HG03565 (cell line): ENCODE measurements around the gene KRTAP26-1.

ENCODE experiments used
- ATAC-seq: cut with Tn5 transposase; IDR thresholded peaks from one replicate; pipeline ENCODE4 v1.9.1; 2021; ENCODE audit warnings: mild to moderate bottlenecking, moderate library complexity; ENCODE audit not compliant: unreplicated experiment

Gene KRTAP26-1, protein sequence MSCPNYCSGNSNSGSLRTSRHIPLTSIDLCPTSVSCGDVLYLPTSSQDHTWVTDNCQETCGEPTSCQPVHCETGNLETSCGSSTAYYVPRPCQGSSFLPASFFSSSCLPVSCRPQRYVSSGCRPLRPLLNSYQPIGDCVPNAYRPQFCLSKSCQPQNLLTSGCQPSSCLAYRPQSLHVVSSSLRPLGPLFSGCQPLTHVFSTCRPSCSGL

DNA sequence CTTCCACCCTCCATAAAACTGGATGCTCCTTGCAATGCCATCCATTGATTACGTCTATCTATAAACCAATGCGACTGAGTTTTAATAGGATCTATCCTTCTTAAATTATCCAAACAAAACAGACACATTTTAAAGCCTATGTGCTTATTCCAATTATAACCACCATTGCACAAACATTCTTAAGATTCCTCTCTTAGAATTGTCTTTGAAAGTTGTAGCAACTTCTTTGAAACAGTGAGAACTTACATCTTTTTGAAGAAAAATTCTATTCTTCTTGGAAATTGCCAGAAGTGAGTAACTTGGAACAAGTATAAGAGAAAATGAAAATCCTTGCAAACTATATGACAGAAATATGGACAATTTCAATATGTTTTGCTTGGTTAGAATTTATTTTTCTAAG lies at the start of gene KRTAP26-1:
Gene KRTAP26-1, minus strand, starts transcription at position 101 of the 400 bp plus-strand sequence. CDS start 280 bp downstream, outside the sequence.
- ATAC-seq, result no peak

DNA sequence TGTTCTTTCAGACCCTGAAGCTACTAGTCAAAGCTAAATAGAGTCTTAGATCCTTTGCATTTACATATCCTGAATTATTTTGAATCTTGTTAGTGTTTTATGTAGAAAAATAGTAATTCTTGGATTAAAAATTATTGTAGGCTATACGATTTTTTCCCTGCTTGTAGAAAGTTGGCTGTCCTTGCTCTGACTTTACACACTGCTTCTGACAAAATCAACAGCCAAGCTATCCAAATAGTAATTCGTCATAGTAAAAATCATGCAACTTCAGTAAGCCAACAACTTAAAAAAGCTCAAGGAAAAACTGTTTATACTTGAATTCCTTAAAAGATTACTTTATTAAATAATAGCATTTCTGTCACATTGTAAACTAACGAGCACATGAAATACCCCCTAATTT lies 35.8 kb upstream of the KRTAP26-1 start:
- no peak for ATAC-seq

DNA sequence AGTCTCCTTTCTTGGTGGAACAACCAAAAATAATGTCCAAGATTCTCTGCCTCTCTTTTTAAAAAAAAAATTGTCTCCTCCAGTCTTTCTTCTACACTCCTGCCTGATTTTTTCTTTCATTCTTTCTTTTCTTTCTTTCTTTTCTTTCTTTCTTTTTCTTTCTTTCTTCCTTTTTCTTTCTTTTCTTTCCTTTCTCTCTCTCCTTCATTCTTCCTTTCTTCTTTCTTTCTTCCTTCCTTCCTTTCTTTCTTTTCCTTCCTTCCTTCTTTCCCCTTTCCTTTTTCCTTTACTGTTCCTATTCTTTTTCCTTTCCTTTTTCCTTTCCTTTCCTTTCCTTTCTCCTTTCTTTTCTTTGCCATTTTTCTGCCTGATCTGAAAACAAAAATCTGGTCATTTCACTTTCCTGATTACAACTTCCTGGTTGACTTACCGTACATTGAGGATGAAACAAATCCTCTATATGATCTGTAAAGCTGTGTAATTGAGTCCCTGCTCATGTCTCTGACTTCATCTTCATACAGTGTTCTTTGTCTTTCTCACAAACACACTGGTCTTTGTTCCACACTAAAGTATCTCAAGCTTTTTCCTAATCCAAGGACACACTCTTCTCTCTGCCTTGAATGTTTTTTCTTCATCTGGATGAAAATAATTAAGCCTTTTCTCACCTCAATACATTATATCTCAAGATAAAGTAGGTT lies 34.3 kb upstream of the KRTAP26-1 start:
- no peak for ATAC-seq

DNA sequence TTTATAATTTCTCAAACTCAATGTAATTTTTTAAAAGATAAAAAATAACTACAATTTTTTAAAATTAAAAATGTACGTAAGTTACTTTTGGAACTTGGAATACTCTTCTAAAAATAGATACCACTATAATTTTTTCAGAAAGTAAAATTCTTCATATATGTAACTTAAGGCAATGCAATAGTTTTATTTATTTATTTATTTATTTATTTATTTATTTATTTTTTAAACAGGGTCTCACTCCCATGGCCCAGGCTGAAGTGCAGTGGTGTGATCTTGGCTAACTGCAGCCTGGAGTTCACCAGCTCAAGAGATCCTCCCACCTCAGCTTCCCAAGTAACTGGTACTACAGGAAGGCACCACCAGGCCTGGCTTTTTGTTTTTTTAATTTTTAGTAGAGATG lies 31.4 kb upstream of the KRTAP26-1 start:
- ATAC-seq, result no peak

DNA sequence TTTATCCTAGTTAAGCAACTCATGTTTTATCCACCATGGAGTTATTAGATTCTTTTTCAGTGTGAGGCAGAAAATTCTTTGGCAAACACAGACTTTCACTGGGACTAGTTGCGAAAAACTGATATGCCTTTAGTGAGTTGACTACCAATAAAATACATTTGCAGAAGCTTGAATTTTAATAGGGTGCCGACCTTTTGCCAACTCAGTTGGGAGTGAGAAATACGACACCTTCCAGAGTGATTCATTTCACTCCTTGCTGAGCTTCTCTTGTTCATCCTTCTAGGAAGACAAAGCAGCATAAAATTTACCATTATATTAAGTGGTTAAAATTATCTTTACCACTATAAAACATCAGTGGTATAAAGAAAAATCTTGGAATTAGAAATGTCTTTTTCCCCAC lies 29.5 kb upstream of the KRTAP26-1 start:
- ATAC-seq, result no peak

DNA sequence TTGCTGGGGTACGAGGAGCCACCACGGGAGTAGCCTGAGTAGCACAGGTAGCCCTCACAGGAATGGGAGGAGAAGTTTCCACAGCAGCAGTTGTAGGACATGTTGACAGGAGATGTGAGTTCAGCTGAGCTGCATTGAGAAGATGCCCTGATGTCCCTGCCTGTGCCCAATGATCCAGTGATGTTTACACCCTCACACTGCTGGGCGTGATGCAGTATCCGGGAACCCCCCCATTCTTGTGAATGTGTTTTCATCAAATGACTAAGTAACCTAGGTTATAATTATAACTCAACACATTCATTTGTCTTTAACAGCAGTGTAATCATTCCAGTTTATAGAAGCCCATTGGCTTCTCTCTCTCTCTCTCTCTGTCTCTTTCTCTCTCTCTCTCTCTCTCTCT lies 28.4 kb upstream of the KRTAP26-1 start, which contains the start of gene KRTAP23-1:
Gene KRTAP23-1, minus strand, starts transcription at position 101 of the 400 bp plus-strand sequence. Its CDS starts 0 bp downstream, at position 101.
- ATAC-seq, result no peak

DNA sequence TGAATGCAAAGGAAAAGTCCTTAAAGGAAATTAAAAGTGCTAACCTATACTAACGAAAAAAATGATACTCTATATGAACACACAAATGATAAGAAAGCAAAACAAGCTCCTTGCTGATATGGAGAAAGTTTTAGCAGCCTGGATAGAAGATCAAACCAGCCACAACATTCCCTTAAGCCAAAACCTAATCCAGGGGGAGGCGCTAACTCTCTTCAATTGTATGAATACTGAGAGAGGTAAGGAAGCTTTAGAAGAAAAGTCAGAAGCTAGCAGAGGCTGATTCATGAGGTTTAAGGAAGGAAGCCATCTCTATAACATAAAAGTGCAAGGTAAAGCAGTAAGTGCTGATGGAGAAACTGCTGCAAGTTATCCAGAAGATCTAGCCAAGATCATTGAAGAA lies 24.9 kb upstream of the KRTAP26-1 start:
- ATAC-seq, result no peak

DNA sequence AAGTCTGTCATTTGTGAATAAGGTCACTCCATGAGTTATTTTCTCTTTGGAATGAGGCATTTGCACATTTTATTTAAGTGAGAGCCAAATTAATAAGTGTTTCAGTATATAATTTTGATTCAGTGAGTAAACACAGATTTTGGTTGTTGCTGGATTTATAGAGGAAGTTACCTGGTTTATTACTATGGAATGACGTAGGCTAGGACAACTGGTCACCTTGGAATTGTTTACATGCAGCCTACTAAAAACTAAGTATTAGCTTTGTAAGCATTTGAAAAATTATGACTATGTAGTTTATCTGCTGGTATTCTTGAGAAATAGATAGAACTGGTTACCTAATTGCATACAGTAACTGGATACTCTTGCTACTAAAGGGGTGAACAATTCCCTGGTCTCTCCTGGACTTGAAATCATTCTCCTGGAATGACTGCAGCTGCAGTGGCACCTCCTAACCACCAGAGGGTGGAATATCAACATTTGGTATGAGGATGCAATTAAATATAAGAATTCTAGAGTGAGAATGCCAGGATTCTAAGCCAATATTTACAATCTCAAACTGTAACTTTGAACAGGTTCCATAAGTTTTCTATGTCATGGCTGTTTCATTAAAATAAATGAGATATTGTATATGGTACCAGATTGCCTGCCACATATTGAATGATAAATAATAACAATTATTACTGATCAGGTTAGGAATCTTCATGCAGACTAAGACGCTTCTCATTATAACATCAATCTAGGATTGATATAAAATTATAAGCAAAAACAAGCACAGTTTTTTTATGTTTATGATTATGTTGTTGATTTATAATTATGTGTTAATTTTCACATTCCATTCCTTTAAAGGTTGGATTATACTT lies 20.8 kb upstream of the KRTAP26-1 start:
- no peak for ATAC-seq

DNA sequence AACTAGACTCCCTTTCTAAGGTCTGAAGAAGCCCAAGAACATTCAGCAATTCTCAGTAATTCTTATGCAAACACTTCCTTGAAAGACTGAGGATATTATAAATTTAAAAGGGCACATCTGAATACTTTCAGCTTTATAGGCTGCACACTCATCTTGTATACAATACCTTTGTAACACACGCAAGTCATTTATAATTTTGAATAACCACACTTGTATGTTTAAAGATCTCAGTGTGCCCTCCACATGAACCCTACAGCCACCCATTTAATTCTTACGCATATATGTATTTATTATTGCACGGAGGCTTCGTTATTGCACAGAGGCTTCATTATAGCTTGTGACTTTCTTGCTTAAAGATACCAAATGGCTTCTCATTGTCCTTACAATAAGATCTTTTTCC lies 18.6 kb upstream of the KRTAP26-1 start:
- ATAC-seq, result no peak

DNA sequence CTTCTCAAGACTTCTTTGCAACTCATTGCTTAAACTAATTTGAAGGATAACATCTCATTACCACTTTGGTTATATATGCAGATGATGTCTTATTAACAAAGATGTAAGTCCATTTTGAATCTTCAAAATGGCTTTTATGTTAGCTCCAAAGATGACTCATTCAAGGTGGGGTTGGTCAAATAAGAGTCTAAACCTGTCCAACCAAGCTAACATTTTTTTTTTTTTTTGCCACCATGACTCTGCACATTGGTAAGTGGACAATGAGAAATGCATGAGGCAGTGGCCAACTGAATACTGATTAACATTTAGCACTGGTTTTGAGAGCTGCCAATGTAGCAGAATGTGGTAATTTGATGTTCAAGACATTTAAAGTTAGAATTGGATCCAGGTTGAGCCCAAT lies 17.7 kb upstream of the KRTAP26-1 start:
- no peak for ATAC-seq

DNA sequence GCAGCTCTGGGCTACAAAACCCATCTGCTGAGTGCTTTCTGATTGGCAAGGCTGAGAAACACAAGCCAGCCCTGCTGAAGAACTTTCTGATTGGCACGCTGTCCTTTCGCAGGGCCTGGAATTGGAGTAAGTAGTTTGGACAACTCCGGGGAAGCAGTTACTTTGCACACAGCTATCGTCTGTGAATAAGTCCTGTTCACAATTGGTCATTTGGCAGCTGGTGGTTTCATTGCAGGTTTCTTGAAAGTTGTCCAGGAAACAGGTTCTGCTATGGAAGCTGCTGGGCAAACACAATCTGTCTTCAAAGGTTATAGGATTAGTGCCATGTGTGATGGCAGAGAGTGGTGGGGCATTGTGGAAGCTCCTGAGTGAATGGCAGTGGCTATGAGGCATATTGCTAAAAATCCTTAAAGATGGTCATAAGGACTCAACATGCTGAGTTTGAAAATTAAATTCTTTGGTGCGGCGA lies 17.2 kb upstream of the KRTAP26-1 start, which contains the start of gene KRTAP27-1:
Gene KRTAP27-1, minus strand, starts transcription at position 419 of the 469 bp plus-strand sequence. Its CDS starts 26 bp downstream, at position 393.
- ATAC-seq, result no peak

DNA sequence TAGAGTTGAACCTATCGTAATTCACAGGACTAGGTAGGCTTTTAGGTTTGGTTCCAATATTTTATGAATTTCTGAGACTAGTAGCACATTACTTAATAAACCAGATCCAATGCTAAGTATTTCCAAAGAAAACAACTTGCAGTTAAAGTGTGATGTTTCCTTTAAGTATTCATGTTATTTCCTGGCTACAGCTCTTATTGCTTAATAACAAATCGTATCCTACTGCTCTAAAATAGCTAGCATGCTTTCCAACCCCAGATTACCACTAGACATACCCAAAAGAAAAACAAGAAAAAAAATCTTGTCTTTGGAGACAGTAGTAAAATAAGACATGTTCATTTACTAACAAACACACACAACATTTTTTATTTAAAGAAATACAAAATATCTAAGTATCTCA lies 16.5 kb upstream of the KRTAP26-1 start:
- ATAC-seq, result no peak

DNA sequence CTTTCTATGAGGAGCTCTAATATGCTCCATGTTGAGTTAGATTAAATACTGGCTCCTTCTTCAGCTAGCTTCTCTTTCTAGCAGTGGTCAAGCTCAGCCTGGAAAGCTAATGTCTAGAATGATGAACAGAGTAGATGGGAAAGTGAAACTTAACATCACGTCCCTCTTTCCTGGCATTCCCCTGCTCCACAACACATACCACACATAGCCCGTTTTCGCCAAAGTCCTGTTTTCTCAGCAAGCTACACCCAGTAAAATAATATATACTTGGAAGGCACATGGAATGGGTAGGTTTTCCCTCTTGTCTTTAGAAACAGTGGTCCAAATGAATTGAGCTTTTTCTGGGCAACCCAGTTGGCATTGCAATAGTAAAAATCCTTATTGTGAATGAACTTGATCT lies 13.6 kb upstream of the KRTAP26-1 start:
- ATAC-seq, result no peak

DNA sequence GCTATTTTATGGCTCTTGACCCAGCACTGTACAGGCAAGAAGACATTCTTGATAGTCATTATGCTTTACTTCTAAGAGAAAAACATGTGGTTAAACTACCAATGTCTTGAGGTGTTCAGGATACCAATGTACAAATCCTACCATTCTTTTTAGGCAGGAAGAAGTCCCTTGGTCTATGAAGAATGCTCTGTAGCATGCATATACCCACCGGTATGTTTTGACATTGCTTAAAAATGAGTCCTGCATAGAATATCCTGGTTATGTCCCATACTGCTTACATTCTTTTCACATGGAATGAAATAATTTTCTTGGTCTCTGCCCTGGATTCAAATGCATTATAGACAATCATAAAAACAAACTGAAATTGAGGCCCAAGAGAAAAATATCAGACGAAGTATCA lies 12.6 kb upstream of the KRTAP26-1 start:
- ATAC-seq, result no peak

DNA sequence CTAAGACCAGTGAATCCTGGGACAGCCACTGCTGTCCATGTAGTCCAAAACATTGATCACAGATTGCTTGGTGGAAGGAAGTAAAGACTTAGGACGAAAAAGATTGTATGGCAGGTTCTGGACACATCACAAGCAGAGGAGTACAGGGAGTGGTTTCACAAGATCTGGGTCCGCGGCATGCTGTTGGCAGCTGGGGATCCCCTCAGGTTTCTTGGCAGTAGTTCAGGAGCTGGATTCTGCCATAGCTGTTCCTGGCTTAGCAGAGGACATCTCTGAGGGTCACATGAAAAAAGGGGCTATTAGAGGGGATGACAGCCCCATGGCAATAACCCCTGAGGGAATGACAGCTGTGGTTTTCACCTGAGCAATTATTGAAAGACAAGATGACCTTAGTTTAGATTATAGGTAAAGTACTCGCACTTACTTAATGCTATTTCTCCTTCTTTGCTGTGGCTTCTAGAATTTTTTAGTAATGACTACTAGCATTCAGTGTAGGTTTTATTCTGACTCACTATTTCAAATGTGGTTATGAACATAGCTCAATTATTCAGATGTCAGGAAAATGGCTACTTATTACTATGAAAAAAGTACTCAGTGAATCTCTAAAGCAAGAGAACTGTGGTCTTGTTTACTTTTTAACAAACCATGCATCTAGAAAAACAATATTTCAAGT lies 9.2 kb upstream of the KRTAP26-1 start:
- ATAC-seq, result no peak

DNA sequence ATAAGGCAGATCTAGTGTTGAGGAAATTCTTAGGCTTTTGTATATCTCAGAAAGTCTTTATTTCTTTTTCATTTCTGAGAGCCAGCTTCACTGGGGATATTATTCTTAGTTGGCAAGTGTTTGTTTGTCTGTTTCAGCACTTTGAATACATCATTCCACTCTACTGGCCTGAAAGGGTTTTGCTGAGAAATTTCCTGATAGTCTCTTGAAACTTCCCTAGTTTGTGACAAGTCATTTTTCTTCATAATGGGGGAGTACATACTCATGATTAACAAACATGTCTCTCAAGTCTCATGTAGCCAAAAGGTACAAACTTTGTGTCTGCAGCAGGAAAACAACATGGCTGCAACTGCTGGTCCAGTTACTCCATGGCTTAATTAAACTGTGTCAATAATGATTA lies 6.3 kb upstream of the KRTAP26-1 start:
- no peak for ATAC-seq

DNA sequence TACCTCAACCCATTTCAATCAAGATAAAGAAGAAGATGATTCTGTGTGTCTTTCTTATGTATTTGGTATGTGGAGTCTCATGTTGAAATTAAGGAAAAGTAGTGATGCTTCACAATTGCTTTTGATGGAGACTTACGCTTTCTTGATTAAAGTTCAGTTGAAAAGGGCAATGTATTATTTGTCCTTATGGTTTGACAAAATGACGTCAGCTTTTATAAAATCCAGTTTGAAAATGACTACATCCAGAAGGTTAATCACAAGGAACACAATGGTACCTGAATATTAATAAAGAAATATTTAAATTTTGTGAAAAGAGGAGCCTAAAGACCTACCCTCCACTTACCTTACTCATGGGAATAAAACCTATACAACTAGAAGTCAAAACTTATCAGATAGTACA lies 4.4 kb downstream of the KRTAP26-1 start:
- ATAC-seq, result no peak

DNA sequence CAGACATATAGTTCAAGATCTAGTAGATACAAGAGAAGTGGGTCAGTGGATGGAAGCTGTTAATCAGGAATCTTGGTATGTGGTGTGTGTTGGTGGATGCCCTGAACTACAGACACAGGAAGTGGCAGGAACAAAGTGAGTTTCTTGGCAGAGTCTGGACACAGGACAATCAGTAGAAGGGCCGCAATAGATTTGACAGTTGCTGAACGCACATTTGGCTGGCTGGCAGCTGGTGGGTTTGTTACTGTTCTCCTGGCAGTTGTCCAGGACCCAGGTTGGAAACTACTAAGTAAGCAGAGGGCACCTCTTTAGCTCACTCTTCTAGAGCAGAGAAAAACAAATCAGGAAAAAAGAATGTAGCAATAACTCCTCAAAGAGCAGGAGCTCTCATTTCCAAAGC lies 13.2 kb downstream of the KRTAP26-1 start:
- ATAC-seq, result no peak

DNA sequence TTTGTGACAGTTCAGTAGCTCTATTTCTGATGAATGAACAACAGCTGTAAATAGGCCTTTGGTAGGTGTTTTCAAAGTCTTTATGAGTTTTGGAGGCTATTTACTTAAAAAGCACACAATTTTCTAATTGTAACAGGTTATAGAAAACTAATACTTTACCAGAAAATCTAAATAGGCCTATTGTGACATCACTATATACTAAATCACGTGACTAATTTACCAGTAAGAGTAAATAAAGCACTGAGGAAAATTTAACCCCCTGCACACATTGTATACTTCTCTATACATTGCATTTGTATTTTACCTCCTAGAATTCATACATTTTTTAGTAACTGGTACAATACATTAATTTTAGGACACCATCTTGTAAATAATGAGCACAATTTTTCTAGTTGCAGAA lies 15.0 kb downstream of the KRTAP26-1 start:
- no peak for ATAC-seq

DNA sequence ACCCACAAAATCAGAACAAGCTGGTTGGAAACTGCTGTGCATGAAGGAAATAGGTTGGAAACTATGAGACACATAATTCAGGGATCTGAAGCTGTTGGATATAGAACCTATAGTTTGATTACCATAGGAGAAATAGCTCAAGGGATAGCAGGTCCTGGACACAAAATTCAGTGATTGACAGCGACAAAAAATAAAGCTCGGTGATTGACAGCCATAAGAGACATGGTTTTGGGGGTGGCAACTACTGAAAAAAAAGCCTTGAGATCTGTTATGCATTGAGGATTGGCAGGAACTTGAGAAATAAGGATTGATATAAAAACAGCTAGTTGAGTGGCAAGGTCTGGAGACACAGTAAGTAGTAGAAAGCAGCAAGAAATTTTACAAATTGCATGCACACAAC lies 30.9 kb downstream of the KRTAP26-1 start, which contains the start of gene KRTAP25-1:
Gene KRTAP25-1, minus strand, starts transcription at position 300 of the 400 bp plus-strand sequence. Its CDS starts 24 bp downstream, at position 276.
- ATAC-seq, result no peak

DNA sequence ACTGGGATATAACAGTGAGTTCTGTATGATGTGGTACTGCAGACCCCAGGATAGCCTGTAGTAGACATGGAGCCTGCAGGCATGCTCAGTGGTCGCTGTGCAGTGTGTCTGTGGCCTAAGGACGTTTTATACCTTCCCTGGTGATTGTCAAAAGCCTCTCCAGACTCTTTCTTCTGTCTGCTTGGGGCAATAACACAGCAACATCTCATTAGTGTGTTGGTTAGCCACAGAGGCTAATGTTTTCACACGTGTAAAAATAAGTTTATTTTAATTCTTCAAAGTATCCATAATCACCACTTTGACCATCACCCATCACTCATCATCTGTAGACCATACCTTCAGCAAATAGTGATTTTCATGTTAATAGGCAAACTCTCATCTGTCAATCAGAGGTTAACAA lies 37.3 kb downstream of the KRTAP26-1 start, which contains the start of gene KRTAP24-1:
Gene KRTAP24-1, minus strand, starts transcription at position 101 of the 400 bp plus-strand sequence. Its CDS starts 18 bp downstream, at position 83.
- ATAC-seq, result no peak
